Measurements from ENCODE around the gene SSTR3. TPM values are rescaled to one million over a fixed set of nuclear protein-coding genes. Genes with fewer than 3 reads are reported as not detected.
"Not testable (repeated sequence)": the region's sequence is repeated elsewhere in the genome, so short reads cannot be mapped to it uniquely, and the experiment has no call there.

SSTR3 gene
- total RNA-seq, 1 donor from 2014 or later = not detected

- DNase-seq (ENCODE audit: low read depth, low spot score) = no peak
These were observed 30.2 kb upstream of the SSTR3 start for GRCh38 chr22:37242395-37242918.

- DNase-seq (ENCODE audit: low read depth, low spot score) = no peak
These were observed 29.3 kb upstream of the SSTR3 start for GRCh38 chr22:37241351-37242142.

GRCh38 chr22:37240941-37241320 is 28.7 kb upstream of the SSTR3 start:
- no peak for DNase-seq (ENCODE audit: low read depth, low spot score)

GRCh38 chr22:37240240-37240940 is 28.1 kb upstream of the SSTR3 start:
- DNase-seq (ENCODE audit: low read depth, low spot score) = no peak

- DNase-seq (ENCODE audit: low read depth, low spot score) = no peak
These were observed 27.3 kb upstream of the SSTR3 start for GRCh38 chr22:37239336-37240239.

- DNase-seq (ENCODE audit: low read depth, low spot score) = no peak
These were observed 25.3 kb upstream of the SSTR3 start for GRCh38 chr22:37237371-37238268.

- no peak for DNase-seq (ENCODE audit: low read depth, low spot score)
These were observed 23.8 kb upstream of the SSTR3 start for GRCh38 chr22:37235897-37236607.

GRCh38 chr22:37234736-37235711 is 22.7 kb upstream of the SSTR3 start:
- DNase-seq (ENCODE audit: low read depth, low spot score) = no peak

GRCh38 chr22:37233751-37234631 is 21.7 kb upstream of the SSTR3 start:
- DNase-seq (ENCODE audit: low read depth, low spot score) = no peak

GRCh38 chr22:37233371-37233750 is 21.1 kb upstream of the SSTR3 start:
- not testable (repeated sequence) for DNase-seq (ENCODE audit: low read depth, low spot score)

GRCh38 chr22:37232140-37232998 is 20.1 kb upstream of the SSTR3 start:
- DNase-seq (ENCODE audit: low read depth, low spot score) = no peak

GRCh38 chr22:37231406-37232139 is 19.3 kb upstream of the SSTR3 start:
- DNase-seq (ENCODE audit: low read depth, low spot score) = no peak

- no peak for DNase-seq (ENCODE audit: low read depth, low spot score)
These were observed 18.6 kb upstream of the SSTR3 start for GRCh38 chr22:37230673-37231405.

- DNase-seq (ENCODE audit: low read depth, low spot score) = no peak
These were observed 17.8 kb upstream of the SSTR3 start for GRCh38 chr22:37229805-37230672.
